ENCODE results near the gene LRMDA. TPM values are rescaled to one million over a fixed set of nuclear protein-coding genes. Genes with fewer than 3 reads are reported as not detected.
A peak's percentile ranks its signal among the peaks of the same experiment; 100 is the strongest.

The LRMDA gene
- total and polyA plus RNA-seq, 2 donors (not counting 3 experiments of a cell fraction or from before 2014, with no cell fraction given), result 9.7 to 18.0 TPM

- dilution Hi-C loops (cut with MboI; ENCODE audit: extremely low pct_ligation_motif_present, low sequenced_read_pairs) (no loop called here), intact Hi-C loops (cut with micrococcal nuclease) (no loop called here)
- H3K9me3 ChIP-seq (replicated peaks; ENCODE audit: control insufficient read depth, insufficient read depth, low read length), result no peaks in the 10 kb centered on the region
- H3K9me1 ChIP-seq (replicated peaks; ENCODE audit: control insufficient read depth, extremely low read depth, insufficient read depth, low read length), result no peaks in the 10 kb centered on the region
- H3K27me3 ChIP-seq (ENCODE audit: control insufficient read depth in 2 of 2, insufficient read depth in 2 of 2, low read length in 2 of 2), result no peaks in the 10 kb centered on the region
- no peak for FAIRE-seq
- H3K4me2 ChIP-seq (ENCODE audit: insufficient read depth, low read length), result no peak overlapping the region
- peak overlapping the region; percentile 38 for H2AFZ ChIP-seq (ENCODE audit: low read depth, low read length)
- no peaks in the 10 kb centered on the region for H4K20me1 ChIP-seq (replicated peaks; ENCODE audit: control insufficient read depth, extremely low read depth, insufficient read depth, low read length)
- ChIA-PET CTCF (interaction anchor here (1.3 to 1.4 kb wide), 2 partner anchors 513 to 634 kb away, joined by 4 to 8 read pairs; no protein-coding TSS in a partner anchor), POLR2A (no interaction called here)
- DNase-seq (ENCODE audit: low read depth, low spot score), result peak; percentile 53
- no peaks in the 10 kb centered on the region for H3K79me2 ChIP-seq (ENCODE audit: control insufficient read depth, insufficient read depth, low read length)
- no peak overlapping the region for H3K4me3 ChIP-seq (replicated peaks in 1 of 3; ENCODE audit: insufficient read depth in 1 of 3, low read depth in 1 of 3, low read length in 3 of 3)
- peaks cover 12% of the 10 kb centered on the region for H3K4me1 ChIP-seq (ENCODE audit: control insufficient read depth, extremely low read depth, insufficient read depth, low read length)
- BruUV-seq (replicated peaks), result no TSS peak
- TF ChIP-seq FOS (IDR thresholded peaks at IDR 0.05; ENCODE audit: borderline replicate concordance, insufficient read depth, low read length) (no peak), JUN (IDR thresholded peaks at IDR 0.05; ENCODE audit: borderline replicate concordance, insufficient read depth, insufficient read length, low read depth) (no peak), EZH2 (IDR thresholded peaks at IDR 0.05; ENCODE audit: borderline replicate concordance, low read depth, low read length, severe bottlenecking) (no peak), MYC (IDR thresholded peaks at IDR 0.05; ENCODE audit: low read depth, low read length) (no peak), POLR2AphosphoS5 (IDR thresholded peaks at IDR 0.05; ENCODE audit: insufficient read depth, low read depth, low read length) (no peak), GATA2 (IDR thresholded peaks at IDR 0.05; ENCODE audit: insufficient read depth, insufficient read length, low read depth, low read length) (no peak), POLR2A (IDR thresholded peaks at IDR 0.05; ENCODE audit: low read depth, low read length) (no peak)
- TF ChIP-seq, protein P1, sequence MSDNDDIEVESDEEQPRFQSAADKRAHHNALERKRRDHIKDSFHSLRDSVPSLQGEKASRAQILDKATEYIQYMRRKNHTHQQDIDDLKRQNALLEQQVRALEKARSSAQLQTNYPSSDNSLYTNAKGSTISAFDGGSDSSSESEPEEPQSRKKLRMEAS (IDR thresholded peaks at IDR 0.05; ENCODE audit: insufficient read depth, insufficient read length), result no peak
- TF ChIP-seq, protein P2, sequence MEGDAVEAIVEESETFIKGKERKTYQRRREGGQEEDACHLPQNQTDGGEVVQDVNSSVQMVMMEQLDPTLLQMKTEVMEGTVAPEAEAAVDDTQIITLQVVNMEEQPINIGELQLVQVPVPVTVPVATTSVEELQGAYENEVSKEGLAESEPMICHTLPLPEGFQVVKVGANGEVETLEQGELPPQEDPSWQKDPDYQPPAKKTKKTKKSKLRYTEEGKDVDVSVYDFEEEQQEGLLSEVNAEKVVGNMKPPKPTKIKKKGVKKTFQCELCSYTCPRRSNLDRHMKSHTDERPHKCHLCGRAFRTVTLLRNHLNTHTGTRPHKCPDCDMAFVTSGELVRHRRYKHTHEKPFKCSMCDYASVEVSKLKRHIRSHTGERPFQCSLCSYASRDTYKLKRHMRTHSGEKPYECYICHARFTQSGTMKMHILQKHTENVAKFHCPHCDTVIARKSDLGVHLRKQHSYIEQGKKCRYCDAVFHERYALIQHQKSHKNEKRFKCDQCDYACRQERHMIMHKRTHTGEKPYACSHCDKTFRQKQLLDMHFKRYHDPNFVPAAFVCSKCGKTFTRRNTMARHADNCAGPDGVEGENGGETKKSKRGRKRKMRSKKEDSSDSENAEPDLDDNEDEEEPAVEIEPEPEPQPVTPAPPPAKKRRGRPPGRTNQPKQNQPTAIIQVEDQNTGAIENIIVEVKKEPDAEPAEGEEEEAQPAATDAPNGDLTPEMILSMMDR (IDR thresholded peaks at IDR 0.05; ENCODE audit: extremely low read depth in 1 of 2, insufficient read depth in 1 of 2, low read depth in 1 of 2, low read length in 2 of 2), result peak; percentile 3 to 15
- no peak overlapping the region for H3K27ac ChIP-seq (ENCODE audit: insufficient read depth, low read depth, low read length)
- no peak overlapping the region for H3K9ac ChIP-seq (replicated peaks; ENCODE audit: extremely low read depth, insufficient read depth, low read length)
- H3K36me3 ChIP-seq (ENCODE audit: control insufficient read depth in 2 of 2, extremely low read depth in 1 of 2, insufficient read depth in 2 of 2, low read length in 2 of 2), result no peaks in the 10 kb centered on the region
Observed at GRCh38 chr10:76033457-76034196, 602.2 kb downstream of the LRMDA start.
